HCT116 (cell line): Measurements from ENCODE around the gene CFAP61. TPM values are rescaled to one million over a fixed set of nuclear protein-coding genes. Genes with fewer than 3 reads are reported as not detected.

Experiments
- ATAC-seq: fragments of 200-7000 bp; cut with Tn5 transposase; 2 replicates; pipeline ENCODE4 v1.9.1; 2020; ENCODE audit warnings: mild to moderate bottlenecking, moderate library complexity
- BruUV-seq: library from RNA; stranded (reverse); fragments of 400-500 nt; replicated peaks from 2 replicates; lab custom pipeline; 2021; lab: Mats Ljungman, UMichigan
- CTCF ChIA-PET: fragments of 300-600 bp; sonication (Branson Sonifier 250); formaldehyde crosslinking; loops from one replicate; lab custom pipeline; 2021; ENCODE audit warnings: antibody characterized with exemption; lab: Charles Lee
- POLR2A ChIA-PET: fragments of 300-600, 350-600 bp; sonication (Branson Sonifier 250); formaldehyde crosslinking; loops from one replicate; lab custom pipeline; 2021; ENCODE audit warnings: antibody characterized with exemption; lab: Charles Lee
- RAD21 ChIA-PET, 2 experiments: fragments of 300-600 bp; sonication (Branson Sonifier 250); formaldehyde crosslinking; loops; one replicate each; lab custom pipeline; 2023; ENCODE audit warnings: low total read pairs in 2 of 2; ENCODE audit not compliant: uncharacterized antibody in 2 of 2, unreplicated experiment in 2 of 2, low non-redundant PET in 1 of 2; lab: Charles Lee
- DNase-seq: peaks from one replicate; pipeline ENCODE4 v3.0.0-alpha.2; 2010; ENCODE audit warnings: low read depth, low spot score
- H2AFZ ChIP-seq: fragments of 200-600 bp; shearing (Covaris generic), sonication (generic); 2 replicates; pipeline ENCODE4 v1.6.1; 2017; ENCODE audit warnings: low read depth, mixed run types, mixed read lengths, antibody characterized with exemption, low read length; ENCODE audit not compliant: poor library complexity, severe bottlenecking
- H3K27ac ChIP-seq: 2 replicates; pipeline ENCODE4 v1.5.1; 2012; ENCODE audit warnings: low read depth, low read length
- H3K27me3 ChIP-seq: fragments of 200-600 bp; sonication (generic); 2 replicates; pipeline ENCODE4 v1.6.1; 2016; ENCODE audit warnings: mixed run types, low read length, mixed read lengths; ENCODE audit not compliant: insufficient read depth
- H3K36me3 ChIP-seq, 2 experiments: fragments of 200-500 bp in 1 of 2; fragments of 200-600 bp in 1 of 2; sonication (Bioruptor generic) in 1 of 2; sonication (generic) in 1 of 2; 2 replicates each; pipeline versions ENCODE4 v1.5.1 to v1.6.1; 2014 to 2016; ENCODE audit warnings: low read length in 2 of 2, inconsistent platforms in 1 of 2, mixed read lengths in 1 of 2, mixed run types in 1 of 2; ENCODE audit not compliant: insufficient read depth in 2 of 2, control insufficient read depth in 1 of 2
- H3K4me1 ChIP-seq, 2 experiments: fragments of 200-600 bp in 1 of 2; sonication (generic) in 1 of 2; 2 replicates each; pipeline versions ENCODE4 v1.5.1 to v1.6.1; 2012 to 2017; ENCODE audit warnings: low read length in 2 of 2, inconsistent platforms in 1 of 2, mild to moderate bottlenecking in 1 of 2, mixed read lengths in 1 of 2, mixed run types in 1 of 2, moderate library complexity in 1 of 2; ENCODE audit not compliant: insufficient read depth in 2 of 2, control insufficient read depth in 1 of 2
- H3K4me2 ChIP-seq: fragments of 200-600 bp; sonication (generic); 2 replicates; pipeline ENCODE4 v1.6.1; 2017; ENCODE audit warnings: mixed run types, low read length, mixed read lengths
- H3K4me3 ChIP-seq, 2 experiments: fragments of 200-600 bp in 1 of 2; sonication (generic) in 1 of 2; replicated peaks in 1 of 2; 2 replicates each; pipeline ENCODE4 v1.5.1; 2011 to 2016; ENCODE audit warnings: low read length in 2 of 2, control low read depth in 1 of 2, low read depth in 1 of 2, mild to moderate bottlenecking in 1 of 2, mixed read lengths in 1 of 2, mixed run types in 1 of 2
- H3K79me2 ChIP-seq: fragments of 200-600 bp; sonication (generic); 2 replicates; pipeline ENCODE4 v1.6.1; 2017; ENCODE audit warnings: mild to moderate bottlenecking, mixed run types, low read length, moderate library complexity, mixed read lengths; ENCODE audit not compliant: insufficient read depth
- H3K9ac ChIP-seq: fragments of 200-600 bp; sonication (generic); 2 replicates; pipeline ENCODE4 v1.6.1; 2016; ENCODE audit warnings: low read length, mixed read lengths
- H3K9me2 ChIP-seq: fragments of 200-600 bp; sonication (generic), shearing (Covaris generic); 2 replicates; pipeline ENCODE4 v1.6.1; 2017; ENCODE audit warnings: mixed run types, mild to moderate bottlenecking, moderate library complexity; ENCODE audit not compliant: insufficient read depth
- H3K9me3 ChIP-seq, 2 experiments: fragments of 200-500 bp in 1 of 2; fragments of 200-600 bp in 1 of 2; sonication (Bioruptor generic) in 1 of 2; sonication (generic) in 1 of 2; 2 replicates each; pipeline ENCODE4 v1.6.1; 2014 to 2017; ENCODE audit warnings: low read length in 2 of 2, mixed read lengths in 2 of 2, inconsistent platforms in 1 of 2, low read depth in 1 of 2, mild to moderate bottlenecking in 1 of 2, mixed run types in 1 of 2, moderate library complexity in 1 of 2; ENCODE audit not compliant: control insufficient read depth in 1 of 2, insufficient read depth in 1 of 2
- H4K20me1 ChIP-seq: fragments of 200-600 bp; sonication (generic), shearing (Covaris generic); 2 replicates; pipeline ENCODE4 v1.6.1; 2017; ENCODE audit warnings: mixed run types, mild to moderate bottlenecking, moderate library complexity; ENCODE audit not compliant: insufficient read depth
- ATF3 ChIP-seq: IDR thresholded peaks from 2 replicates; pipeline ENCODE4 v1.6.1; 2012
- CBX3 ChIP-seq: IDR thresholded peaks from 2 replicates; pipeline ENCODE4 v1.6.1; 2012; ENCODE audit warnings: low read depth
- CTCF ChIP-seq, 3 experiments: fragments of 200-600 bp in 1 of 3; sonication (generic) in 1 of 3; IDR thresholded peaks in 2 of 3; conservative IDR thresholded peaks in 1 of 3; 2 replicates each; pipeline ENCODE4 v1.5.1; 2012 to 2017; ENCODE audit warnings: low read depth in 2 of 3, low read length in 2 of 3, antibody characterized with exemption in 1 of 3, borderline replicate concordance in 1 of 3, control low read depth in 1 of 3, mild to moderate bottlenecking in 1 of 3, mixed read lengths in 1 of 3, mixed run types in 1 of 3, moderate library complexity in 1 of 3; ENCODE audit not compliant: insufficient read depth in 1 of 3
- EGR1 ChIP-seq: IDR thresholded peaks from 2 replicates; pipeline ENCODE4 v1.6.1; 2012; ENCODE audit warnings: low read depth
- ELF1 ChIP-seq: IDR thresholded peaks from 2 replicates; pipeline ENCODE4 v1.6.1; 2012; ENCODE audit warnings: low read depth, borderline replicate concordance
- EZH2 ChIP-seq: fragments of 200-600 bp; sonication (generic); IDR thresholded peaks from 2 replicates; pipeline ENCODE4 v1.6.1; 2017; ENCODE audit warnings: antibody characterized with exemption, mixed run types
- FOSL1 ChIP-seq: IDR thresholded peaks from 2 replicates; pipeline ENCODE4 v1.6.1; 2012; ENCODE audit warnings: low read depth
- JUND ChIP-seq: IDR thresholded peaks from 2 replicates; pipeline ENCODE4 v1.6.1; 2012
- MAX ChIP-seq: IDR thresholded peaks from 2 replicates; pipeline ENCODE4 v1.6.1; 2012
- POLR2A ChIP-seq: IDR thresholded peaks from 2 replicates; pipeline ENCODE4 v1.7.0; 2011; ENCODE audit warnings: borderline replicate concordance; ENCODE audit not compliant: insufficient read depth, insufficient read length; ENCODE audit errors: extremely low read depth
- POLR2AphosphoS5 ChIP-seq: IDR thresholded peaks from 2 replicates; pipeline ENCODE4 v1.6.1; 2011; ENCODE audit warnings: mild to moderate bottlenecking, low read depth, low read length, moderate library complexity
- RAD21 ChIP-seq: IDR thresholded peaks from 2 replicates; pipeline ENCODE4 v1.6.1; 2012; ENCODE audit warnings: low read depth, mild to moderate bottlenecking
- REST ChIP-seq: IDR thresholded peaks from 2 replicates; pipeline ENCODE4 v1.6.1; 2012; ENCODE audit warnings: low read depth
- SIN3A ChIP-seq: IDR thresholded peaks from 2 replicates; pipeline ENCODE4 v1.6.1; 2012; ENCODE audit warnings: low read depth
- SP1 ChIP-seq: IDR thresholded peaks from 2 replicates; pipeline ENCODE4 v1.6.1; 2012; ENCODE audit warnings: low read depth
- SRF ChIP-seq: IDR thresholded peaks from 2 replicates; pipeline ENCODE4 v1.6.1; 2012; ENCODE audit warnings: low read depth
- YY1 ChIP-seq: IDR thresholded peaks from 2 replicates; pipeline ENCODE4 v1.6.1; 2011; ENCODE audit warnings: low read length, low read depth, moderate library complexity, mild to moderate bottlenecking; ENCODE audit not compliant: insufficient replicate concordance; ENCODE audit errors: extremely low read depth
- ZFX ChIP-seq: fragments of 450-650 bp; IDR thresholded peaks from 2 replicates; pipeline ENCODE4 v1.6.1; 2017
- ZNF274 ChIP-seq: fragments of 200-500 bp; sonication (Bioruptor generic); IDR thresholded peaks from 2 replicates; pipeline ENCODE4 v1.6.1; 2014; ENCODE audit warnings: mild to moderate bottlenecking, low read depth, low read length, inconsistent platforms
- intact Hi-C: fragments of 100-400 bp; cut with micrococcal nuclease; formaldehyde crosslinking; loops from 2 replicates; pipeline ENCODE4 v1.10.0; 2022
- total RNA-seq: library from RNA; stranded (reverse); gene quantifications from one replicate; pipeline ENCODE4 v1.2.1, GENCODE V29; 2021; ENCODE audit not compliant: unreplicated experiment

The CFAP61 gene
- total RNA-seq, 1 experiment from 2014 or later = 1.7 TPM

- Histone ChIP-seq H4K20me1 (no peaks in the 10 kb centered on the region), H3K9me2 (no peaks in the 10 kb centered on the region), H2AFZ (no peak overlapping the region), H3K36me3 (no peaks in the 10 kb centered on the region), H3K9ac (no peak overlapping the region), H3K4me3 (no peak overlapping the region), H3K27ac (no peak overlapping the region), H3K27me3 (no peaks in the 10 kb centered on the region), H3K9me3 (no peaks in the 10 kb centered on the region), H3K4me2 (no peak overlapping the region), H3K79me2 (no peaks in the 10 kb centered on the region), H3K4me1 (no peaks in the 10 kb centered on the region)
- TF ChIP-seq ELF1 (no peak), SRF (no peak), JUND (no peak), POLR2A (no peak), SIN3A (no peak), MAX (no peak), CTCF (IDR thresholded peaks at IDR 0.05 in 2 of 3, conservative IDR thresholded peaks at IDR 0.05 in 1 of 3; ENCODE audit: borderline replicate concordance in 1 of 3, insufficient read depth in 1 of 3, low read depth in 2 of 3, low read length in 2 of 3) (no peak), EZH2 (no peak), SP1 (no peak), RAD21 (no peak), ATF3 (no peak), EGR1 (no peak), POLR2AphosphoS5 (no peak), ZFX (no peak), CBX3 (no peak), ZNF274 (no peak), YY1 (no peak), REST (no peak), FOSL1 (no peak)
- ATAC-seq = no peak
- RAD21 ChIA-PET = no interaction called here
- no peak for DNase-seq
- POLR2A ChIA-PET = no interaction called here
- intact Hi-C loops = no loop called here
- CTCF ChIA-PET = no interaction called here
- no TSS peak for BruUV-seq
Observed at GRCh38 chr20:20160520-20160919, 108.2 kb downstream of the CFAP61 start.
